PFSK-1 (cell line): Measurements from ENCODE around the gene HAND1.

Experiments used
- POLR2AphosphoS5 ChIP-seq: IDR thresholded peaks from 2 replicates; pipeline ENCODE4 v1.6.1; 2012; ENCODE audit warnings: low read depth, mild to moderate bottlenecking, control low read depth, low read length, moderate library complexity
- REST ChIP-seq, 2 experiments: IDR thresholded peaks; 2 replicates each; pipeline versions ENCODE4 v1.6.1 to v1.8.0; 2011 to 2012; ENCODE audit warnings: low read depth in 2 of 2, low read length in 2 of 2, control low read depth in 1 of 2, inconsistent platforms in 1 of 2, mild to moderate bottlenecking in 1 of 2, moderate library complexity in 1 of 2; ENCODE audit not compliant: insufficient read depth in 1 of 2
- SIN3A ChIP-seq: IDR thresholded peaks from 2 replicates; pipeline ENCODE4 v1.6.1; 2012; ENCODE audit warnings: mild to moderate bottlenecking, low read length, moderate library complexity, borderline replicate concordance; ENCODE audit not compliant: insufficient read depth

GRCh38 chr5:154518438-154518867, 40.4 kb upstream of the HAND1 start:
- no peak for TF ChIP-seq SIN3A
- TF ChIP-seq POLR2AphosphoS5: no peak
- no peak for TF ChIP-seq REST (IDR thresholded peaks at IDR 0.05; ENCODE audit: insufficient read depth in 1 of 2, low read depth in 2 of 2, low read length in 2 of 2)
